Suprapubic skin (tissue), 4 donors: ENCODE results near the gene LCA5. TPM values are rescaled to one million over a fixed set of nuclear protein-coding genes. Genes with fewer than 3 reads are reported as not detected.

ENCODE experiments used
- DNase-seq, 2 donors: peaks; one replicate each; pipeline ENCODE4 v3.0.0-alpha.2; 2019; ENCODE audit warnings: low spot score in 2 of 2
- H3K27ac ChIP-seq: fragments of 200-600 bp; sonication (generic); one replicate; pipeline ENCODE4 v1.5.1; 2019
- H3K27me3 ChIP-seq: fragments of 200-600 bp; sonication (generic); one replicate; pipeline ENCODE4 v1.5.1; 2019
- H3K36me3 ChIP-seq: fragments of 200-600 bp; sonication (generic); one replicate; pipeline ENCODE4 v1.5.1; 2019
- H3K4me1 ChIP-seq: fragments of 200-600 bp; sonication (generic); one replicate; pipeline ENCODE4 v1.5.1; 2019
- H3K4me3 ChIP-seq: fragments of 200-600 bp; sonication (generic); one replicate; pipeline ENCODE4 v1.5.1; 2019; ENCODE audit warnings: mild to moderate bottlenecking
- H3K9me3 ChIP-seq: fragments of 200-600 bp; sonication (generic); one replicate; pipeline ENCODE4 v1.5.1; 2019
- EP300 ChIP-seq: sonication (generic); formaldehyde crosslinking; IDR thresholded peaks from one replicate; pipeline ENCODE4 v1.6.1; 2017; ENCODE audit warnings: antibody characterized with exemption
- POLR2A ChIP-seq, 2 donors: fragments of 450-650 bp; IDR thresholded peaks; one replicate each; pipeline ENCODE4 v1.6.1; 2017; ENCODE audit warnings: antibody characterized with exemption in 2 of 2, mild to moderate bottlenecking in 2 of 2, moderate library complexity in 2 of 2
- POLR2AphosphoS5 ChIP-seq, 3 donors: sonication (generic); formaldehyde crosslinking; IDR thresholded peaks; one replicate each; pipeline ENCODE4 v1.6.1; 2017; ENCODE audit warnings: antibody characterized with exemption in 3 of 3
- WGBS: methylation state at CpG from one replicate; pipeline ENCODE4 v1.1.5; 2018; 5-methylcytosine and 5-hydroxymethylcytosine counted together
- total RNA-seq, 4 donors: library from RNA; depleted of rRNA; stranded (reverse); fragments of >200 nt; gene quantifications; one replicate each; pipeline ENCODE4 v1.1.0, GENCODE V29; 2016
- TF ChIP-seq, protein P1 (sequence below), 2 donors: fragments of 200-600 bp in 1 of 2; fragments of 450-650 bp in 1 of 2; sonication (generic) in 1 of 2; IDR thresholded peaks; one replicate each; pipeline ENCODE4 v1.5.1; 2016 to 2019; ENCODE audit warnings: antibody characterized with exemption in 2 of 2, mild to moderate bottlenecking in 1 of 2, moderate library complexity in 1 of 2

The LCA5 gene
- total RNA-seq, 4 donors from 2014 or later, result 0.95 to 2.6 (median 1.5) TPM

DNA sequence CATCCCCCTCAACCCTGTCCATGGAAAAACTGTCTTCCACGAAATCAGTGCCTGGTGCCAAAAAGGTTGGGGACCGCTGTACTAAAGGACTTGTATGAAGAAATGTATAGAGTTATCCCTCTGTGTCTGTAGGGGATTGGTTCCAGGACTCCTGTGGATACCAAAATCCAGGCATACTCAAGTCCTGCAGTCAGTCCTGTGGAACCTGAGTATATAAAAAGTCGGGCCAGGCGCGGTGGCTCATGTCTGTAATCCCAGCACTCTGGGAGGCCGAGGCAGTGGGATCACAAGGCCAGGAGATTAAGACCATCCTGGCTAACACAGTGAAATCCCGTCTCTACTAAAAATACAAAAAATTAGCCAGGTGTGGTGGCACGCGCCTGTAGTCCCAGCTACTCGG lies 42.0 kb downstream of the LCA5 start:
- TF ChIP-seq POLR2AphosphoS5 (IDR thresholded peaks at IDR 0.05) (no peak), EP300 (no peak), POLR2A (IDR thresholded peaks at IDR 0.05) (no peak)
- TF ChIP-seq, protein P1, sequence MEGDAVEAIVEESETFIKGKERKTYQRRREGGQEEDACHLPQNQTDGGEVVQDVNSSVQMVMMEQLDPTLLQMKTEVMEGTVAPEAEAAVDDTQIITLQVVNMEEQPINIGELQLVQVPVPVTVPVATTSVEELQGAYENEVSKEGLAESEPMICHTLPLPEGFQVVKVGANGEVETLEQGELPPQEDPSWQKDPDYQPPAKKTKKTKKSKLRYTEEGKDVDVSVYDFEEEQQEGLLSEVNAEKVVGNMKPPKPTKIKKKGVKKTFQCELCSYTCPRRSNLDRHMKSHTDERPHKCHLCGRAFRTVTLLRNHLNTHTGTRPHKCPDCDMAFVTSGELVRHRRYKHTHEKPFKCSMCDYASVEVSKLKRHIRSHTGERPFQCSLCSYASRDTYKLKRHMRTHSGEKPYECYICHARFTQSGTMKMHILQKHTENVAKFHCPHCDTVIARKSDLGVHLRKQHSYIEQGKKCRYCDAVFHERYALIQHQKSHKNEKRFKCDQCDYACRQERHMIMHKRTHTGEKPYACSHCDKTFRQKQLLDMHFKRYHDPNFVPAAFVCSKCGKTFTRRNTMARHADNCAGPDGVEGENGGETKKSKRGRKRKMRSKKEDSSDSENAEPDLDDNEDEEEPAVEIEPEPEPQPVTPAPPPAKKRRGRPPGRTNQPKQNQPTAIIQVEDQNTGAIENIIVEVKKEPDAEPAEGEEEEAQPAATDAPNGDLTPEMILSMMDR (IDR thresholded peaks at IDR 0.05), result no peak
- WGBS, result 97% methylated on average over 9 of the region's 10 CpGs
- no peak for DNase-seq

GRCh38 chr6:79494841-79495240 lies 42.4 kb downstream of the LCA5 start:
- Histone ChIP-seq H3K4me1 (no peaks in the 10 kb centered on the region), H3K9me3 (no peaks in the 10 kb centered on the region), H3K36me3 (peaks cover 3% of the 10 kb centered on the region), H3K27ac (no peak overlapping the region), H3K27me3 (no peaks in the 10 kb centered on the region), H3K4me3 (no peak overlapping the region)
- TF ChIP-seq, protein P1 (IDR thresholded peaks at IDR 0.05), result no peak
- TF ChIP-seq EP300, result no peak
- TF ChIP-seq POLR2AphosphoS5 (IDR thresholded peaks at IDR 0.05), result no peak
- no peak for TF ChIP-seq POLR2A (IDR thresholded peaks at IDR 0.05)
- no peak for DNase-seq
- WGBS, result 96% methylated on average over 5 of the region's 5 CpGs

More for the DNA sequence above, 42.0 kb downstream of the LCA5 start:
- Histone ChIP-seq H3K27me3 (no peaks in the 10 kb centered on the region), H3K4me3 (no peak overlapping the region), H3K4me1 (no peaks in the 10 kb centered on the region), H3K27ac (no peak overlapping the region), H3K9me3 (no peaks in the 10 kb centered on the region), H3K36me3 (peaks cover 3% of the 10 kb centered on the region)

- no peaks in the 10 kb centered on the region for H3K27me3 ChIP-seq
- peaks cover 6% of the 10 kb centered on the region for H3K4me1 ChIP-seq
- H3K4me3 ChIP-seq, result no peak overlapping the region
- H3K9me3 ChIP-seq, result no peaks in the 10 kb centered on the region
- no peak overlapping the region for H3K27ac ChIP-seq
- no peak for TF ChIP-seq EP300
- no peak for TF ChIP-seq POLR2A (IDR thresholded peaks at IDR 0.05)
- TF ChIP-seq, protein P1 (IDR thresholded peaks at IDR 0.05), result no peak
- no peak for TF ChIP-seq POLR2AphosphoS5 (IDR thresholded peaks at IDR 0.05)
- no peak for DNase-seq
- no peaks in the 10 kb centered on the region for H3K36me3 ChIP-seq
Measured at GRCh38 chr6:79470728-79471127, 66.5 kb downstream of the LCA5 start.

DNA sequence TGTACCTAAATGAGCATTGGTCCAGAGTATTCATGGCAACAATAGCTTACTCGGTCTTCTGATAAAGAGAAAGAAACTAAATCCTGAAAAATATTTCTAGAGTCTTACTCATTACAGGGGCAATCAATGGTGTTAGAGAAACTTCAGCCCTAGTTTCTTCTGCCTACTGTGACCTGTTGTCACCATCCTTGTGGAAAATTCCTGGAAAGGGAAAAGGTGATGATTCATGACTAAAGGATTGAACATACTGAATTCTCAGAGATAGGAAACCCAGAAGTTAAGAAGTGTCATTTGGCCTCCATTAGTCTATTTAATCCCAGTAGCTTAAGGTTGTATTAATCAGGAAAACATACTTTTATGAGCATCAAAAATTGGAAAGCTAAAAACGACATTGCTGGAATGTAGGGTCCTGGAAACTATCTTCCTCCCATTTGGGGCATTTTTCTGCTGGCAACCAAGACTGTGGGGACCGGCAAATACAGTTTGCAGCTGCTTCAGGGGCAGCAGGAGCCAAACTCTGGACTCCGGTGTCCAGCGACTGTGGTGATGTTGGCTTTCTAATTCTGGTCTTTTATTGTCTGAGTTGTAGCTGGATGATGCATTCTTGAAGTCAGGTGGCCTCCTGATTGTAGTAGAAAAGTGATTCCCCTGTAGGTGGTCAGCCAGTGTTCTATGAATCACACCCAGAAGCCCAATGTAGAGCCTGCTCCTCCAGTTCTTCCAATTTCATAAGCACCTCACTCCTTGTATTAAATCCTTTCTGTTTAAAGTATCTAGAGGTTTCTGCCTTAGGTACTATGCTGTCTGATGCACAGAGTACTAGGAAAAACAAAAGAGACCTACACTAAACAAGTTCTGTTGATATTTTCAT lies 67.6 kb downstream of the LCA5 start:
- no peak overlapping the region for H3K27ac ChIP-seq
- no peak overlapping the region for H3K4me3 ChIP-seq
- H3K36me3 ChIP-seq, result no peaks in the 10 kb centered on the region
- DNase-seq, result no peak
- 75% methylated on average over 5 of the region's 5 CpGs for WGBS
- TF ChIP-seq, protein P1 (IDR thresholded peaks at IDR 0.05), result no peak
- no peak for TF ChIP-seq POLR2A (IDR thresholded peaks at IDR 0.05)
- no peak for TF ChIP-seq EP300
- TF ChIP-seq POLR2AphosphoS5 (IDR thresholded peaks at IDR 0.05), result no peak
- H3K27me3 ChIP-seq, result no peaks in the 10 kb centered on the region
- no peaks in the 10 kb centered on the region for H3K9me3 ChIP-seq
- peaks cover 6% of the 10 kb centered on the region for H3K4me1 ChIP-seq

DNA sequence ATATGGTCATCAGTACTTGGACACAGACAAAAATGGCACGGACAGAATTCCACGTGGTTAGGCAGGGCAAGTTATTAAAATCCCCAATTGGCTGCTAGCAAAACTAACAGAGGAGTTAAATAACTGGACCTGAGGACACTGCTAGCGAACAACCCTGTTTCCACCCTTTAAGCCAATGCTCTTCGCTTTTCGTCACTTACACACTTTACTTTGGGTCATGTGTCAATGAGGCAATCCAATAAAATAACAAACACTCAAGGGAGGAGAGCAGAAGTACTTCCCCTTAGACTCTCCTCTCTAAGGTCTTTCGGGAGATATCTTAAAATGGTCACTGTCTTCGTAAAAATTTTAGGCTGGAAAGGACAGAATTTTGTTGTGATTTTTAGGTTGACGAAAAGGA lies 68.6 kb downstream of the LCA5 start:
- H3K9me3 ChIP-seq, result no peaks in the 10 kb centered on the region
- no peaks in the 10 kb centered on the region for H3K27me3 ChIP-seq
- peaks cover 6% of the 10 kb centered on the region for H3K4me1 ChIP-seq
- no peak for DNase-seq
- no peaks in the 10 kb centered on the region for H3K36me3 ChIP-seq
- no peak for TF ChIP-seq POLR2AphosphoS5 (IDR thresholded peaks at IDR 0.05)
- no peak for TF ChIP-seq EP300
- no peak for TF ChIP-seq POLR2A (IDR thresholded peaks at IDR 0.05)
- TF ChIP-seq, protein P1 (IDR thresholded peaks at IDR 0.05), result no peak
- H3K4me3 ChIP-seq, result no peak overlapping the region
- H3K27ac ChIP-seq, result no peak overlapping the region
- 92% methylated on average over 8 of the region's 8 CpGs for WGBS
